Endothelial cell of umbilical vein (primary cell): ENCODE measurements around the gene PTPRE. TPM values are rescaled to one million over a fixed set of nuclear protein-coding genes. Genes with fewer than 3 reads are reported as not detected.

ENCODE experiments used
- BruUV-seq: library from RNA; stranded (reverse); fragments of 400-500 nt; replicated peaks from 2 replicates; lab custom pipeline; 2021; lab: Mats Ljungman, UMichigan
- CTCF ChIA-PET: fragments of 300-600, 350-600 bp; sonication (Branson Sonifier 250); formaldehyde crosslinking; loops from one replicate; lab custom pipeline; 2021; ENCODE audit warnings: antibody characterized with exemption, inconsistent platforms; lab: Charles Lee
- POLR2A ChIA-PET: fragments of 300-600, 350-600 bp; sonication (Branson Sonifier 250); formaldehyde crosslinking; loops from one replicate; lab custom pipeline; 2021; ENCODE audit warnings: antibody characterized with exemption, inconsistent platforms; lab: Charles Lee
- DNase-seq: peaks from one replicate; pipeline ENCODE4 v3.0.0-alpha.2; 2011; ENCODE audit warnings: low read depth, low spot score
- FAIRE-seq: peaks from 2 replicates; lab custom pipeline; 2011; peaks lifted over from hg19 to GRCh38; lab: Jason Lieb, UNC
- H2AFZ ChIP-seq: 2 replicates; pipeline ENCODE4 v1.6.0; 2012; ENCODE audit warnings: low read depth, low read length, control low read depth, inconsistent platforms
- H3K27ac ChIP-seq: 2 replicates; pipeline ENCODE4 v1.5.1; 2011; ENCODE audit warnings: low read depth, mild to moderate bottlenecking, control low read depth, low read length, moderate library complexity; ENCODE audit not compliant: insufficient read depth
- H3K27me3 ChIP-seq, 2 experiments: 2 replicates each; pipeline versions ENCODE4 v1.6.0 to v1.6.1; 2011; ENCODE audit warnings: low read length in 2 of 2, mixed read lengths in 1 of 2; ENCODE audit not compliant: control insufficient read depth in 2 of 2, insufficient read depth in 2 of 2
- H3K36me3 ChIP-seq, 2 experiments: 2 replicates in 1 of 2; 3 replicates in 1 of 2; pipeline ENCODE4 v1.5.1; 2011; ENCODE audit warnings: low read length in 2 of 2, mild to moderate bottlenecking in 1 of 2, moderate library complexity in 1 of 2; ENCODE audit not compliant: control insufficient read depth in 2 of 2, insufficient read depth in 2 of 2; ENCODE audit errors: extremely low read depth in 1 of 2
- H3K4me1 ChIP-seq: 3 replicates; pipeline ENCODE4 v1.5.1; 2011; ENCODE audit warnings: mild to moderate bottlenecking, low read length; ENCODE audit not compliant: control insufficient read depth, insufficient read depth; ENCODE audit errors: extremely low read depth
- H3K4me2 ChIP-seq: 2 replicates; pipeline ENCODE4 v1.6.1; 2011; ENCODE audit warnings: low read length, control low read depth, mixed read lengths; ENCODE audit not compliant: insufficient read depth
- H3K4me3 ChIP-seq, 3 experiments: fragments of 200-600 bp in 1 of 3; sonication (generic), shearing (Covaris generic) in 1 of 3; replicated peaks in 1 of 3; 2 replicates each; pipeline ENCODE4 v1.5.1; 2011 to 2016; ENCODE audit warnings: control low read depth in 3 of 3, low read length in 3 of 3, mild to moderate bottlenecking in 2 of 3, inconsistent platforms in 1 of 3, low read depth in 1 of 3, moderate library complexity in 1 of 3; ENCODE audit not compliant: insufficient read depth in 1 of 3
- H3K79me2 ChIP-seq: 2 replicates; pipeline ENCODE4 v1.6.0; 2012; ENCODE audit warnings: low read length, inconsistent platforms; ENCODE audit not compliant: control insufficient read depth, insufficient read depth
- H3K9ac ChIP-seq: replicated peaks from 2 replicates; pipeline ENCODE3; 2011; ENCODE audit warnings: low read length, control low read depth; ENCODE audit not compliant: insufficient read depth; ENCODE audit errors: extremely low read depth
- H3K9me1 ChIP-seq: replicated peaks from 3 replicates; pipeline ENCODE4 v1.6.0; 2011; ENCODE audit warnings: mild to moderate bottlenecking, low read length; ENCODE audit not compliant: control insufficient read depth, insufficient read depth; ENCODE audit errors: extremely low read depth
- H3K9me3 ChIP-seq: replicated peaks from 2 replicates; pipeline ENCODE4 v1.5.1; 2012; ENCODE audit warnings: low read length, inconsistent platforms; ENCODE audit not compliant: control insufficient read depth, insufficient read depth
- H4K20me1 ChIP-seq: replicated peaks from 2 replicates; pipeline ENCODE3; 2011; ENCODE audit warnings: mild to moderate bottlenecking, low read length; ENCODE audit not compliant: control insufficient read depth, insufficient read depth; ENCODE audit errors: extremely low read depth
- CTCF ChIP-seq, 2 donors: IDR thresholded peaks; 1 replicate in 1 of 2; 2 replicates in 1 of 2; pipeline ENCODE4 v1.5.1; 2011; ENCODE audit warnings: low read length in 2 of 2, mild to moderate bottlenecking in 2 of 2, moderate library complexity in 2 of 2, control low read depth in 1 of 2, inconsistent platforms in 1 of 2, low read depth in 1 of 2; ENCODE audit not compliant: insufficient read depth in 1 of 2; ENCODE audit errors: extremely low read depth in 1 of 2
- EZH2 ChIP-seq: IDR thresholded peaks from 2 replicates; pipeline ENCODE4 v1.6.1; 2012; ENCODE audit warnings: borderline replicate concordance, low read depth, mild to moderate bottlenecking, moderate library complexity, low read length, inconsistent platforms; ENCODE audit not compliant: severe bottlenecking
- FOS ChIP-seq: IDR thresholded peaks from 2 replicates; pipeline ENCODE4 v1.6.1; 2011; ENCODE audit warnings: mild to moderate bottlenecking, low read length, moderate library complexity, borderline replicate concordance; ENCODE audit not compliant: insufficient read depth
- GATA2 ChIP-seq: IDR thresholded peaks from 2 replicates; pipeline ENCODE4 v1.7.0; 2011; ENCODE audit warnings: low read depth, mild to moderate bottlenecking, moderate library complexity, mixed read lengths, low read length; ENCODE audit not compliant: insufficient read length, insufficient read depth
- JUN ChIP-seq: IDR thresholded peaks from 2 replicates; pipeline ENCODE4 v1.6.1; 2011; ENCODE audit warnings: borderline replicate concordance, low read depth; ENCODE audit not compliant: insufficient read length, insufficient read depth
- MAX ChIP-seq: IDR thresholded peaks from 2 replicates; pipeline ENCODE4 v1.6.1; 2011; ENCODE audit not compliant: insufficient read depth, insufficient read length
- MYC ChIP-seq: IDR thresholded peaks from one replicate; pipeline ENCODE4 v1.6.1; 2011; ENCODE audit warnings: mild to moderate bottlenecking, low read depth, low read length
- POLR2A ChIP-seq: IDR thresholded peaks from 2 replicates; pipeline ENCODE4 v1.6.1; 2012; ENCODE audit warnings: low read depth, mild to moderate bottlenecking, control low read depth, low read length
- POLR2AphosphoS5 ChIP-seq: IDR thresholded peaks from 2 replicates; pipeline ENCODE4 v1.6.1; 2012; ENCODE audit warnings: low read depth, mild to moderate bottlenecking, control low read depth, low read length, moderate library complexity; ENCODE audit not compliant: insufficient read depth
- dilution Hi-C: fragments of 300-500 bp; cut with MboI; formaldehyde crosslinking; loops from one replicate; pipeline ENCODE4 v1.15.0; 2019; ENCODE audit warnings: low sequenced_read_pairs; ENCODE audit not compliant: extremely low pct_ligation_motif_present
- intact Hi-C: fragments of 100-400 bp; cut with micrococcal nuclease; formaldehyde crosslinking; loops from one replicate; pipeline ENCODE4 v1.10.0; 2022
- polyA plus RNA-seq, 4 experiments: library from polyadenylated mRNA; depleted of rRNA in 3 of 4; stranded (reverse) in 3 of 4; unstranded in 1 of 4; fragments of >200 nt; gene quantifications; 2 replicates each; pipeline versions ENCODE4 v1.2.1 to v1.2.3, GENCODE V29; 2011 to 2012; ENCODE audit warnings: missing spikeins in 1 of 4
- total RNA-seq: library from RNA; stranded (reverse); gene quantifications from 2 replicates; pipeline ENCODE4 v1.2.3, GENCODE V29; 2021

PTPRE gene
- total and polyA plus RNA-seq, 2 donors (not counting 3 experiments of a cell fraction or from before 2014, with no cell fraction given), result 37.3 to 116 TPM

- no peak overlapping the region for H3K4me2 ChIP-seq
- no peaks in the 10 kb centered on the region for H3K4me1 ChIP-seq
- DNase-seq (no peak), FAIRE-seq (no peak)
- ChIA-PET CTCF (interaction anchor here (0.7 kb wide), 1 partner anchor 17 kb away, joined by 3 read pairs; no protein-coding TSS in a partner anchor), POLR2A (no interaction called here)
- no peak overlapping the region for H3K27ac ChIP-seq
- peaks cover 9% of the 10 kb centered on the region for H3K79me2 ChIP-seq
- H2AFZ ChIP-seq, result no peak overlapping the region
- no peaks in the 10 kb centered on the region for H3K9me1 ChIP-seq
- H3K27me3 ChIP-seq, result no peaks in the 10 kb centered on the region
- H3K9me3 ChIP-seq, result no peaks in the 10 kb centered on the region
- H3K9ac ChIP-seq, result no peak overlapping the region
- BruUV-seq, result no TSS peak
- TF ChIP-seq JUN, result no peak
- H3K36me3 ChIP-seq, result peaks cover 0 to 16% of the 10 kb centered on the region in 2 experiments
- H4K20me1 ChIP-seq, result no peaks in the 10 kb centered on the region
- dilution Hi-C loops, result no loop called here
- intact Hi-C loops, result no loop called here
- H3K4me3 ChIP-seq, result no peak overlapping the region
Observed at GRCh38 chr10:128095027-128095752, 188.3 kb downstream of the PTPRE start.

- Histone ChIP-seq H3K4me2 (no peak overlapping the region), H3K9ac (no peak overlapping the region), H3K4me3 (no peak overlapping the region), H3K27ac (no peak overlapping the region), H3K4me1 (no peaks in the 10 kb centered on the region), H4K20me1 (no peaks in the 10 kb centered on the region), H3K79me2 (peaks cover 12% of the 10 kb centered on the region), H3K36me3 (peaks cover 0 to 17% of the 10 kb centered on the region in 2 experiments), H2AFZ (no peak overlapping the region), H3K27me3 (no peaks in the 10 kb centered on the region), H3K9me3 (no peaks in the 10 kb centered on the region), H3K9me1 (no peaks in the 10 kb centered on the region)
- BruUV-seq, result no TSS peak
- TF ChIP-seq JUN (no peak), MAX (no peak), GATA2 (no peak), EZH2 (no peak), POLR2A (peak; percentile 20), POLR2AphosphoS5 (peak; percentile 23), MYC (no peak), CTCF (IDR thresholded peaks at IDR 0.05; ENCODE audit: extremely low read depth in 1 of 2, insufficient read depth in 1 of 2, low read depth in 1 of 2, low read length in 2 of 2) (no peak), FOS (no peak)
- dilution Hi-C loops (no loop called here), intact Hi-C loops (no loop called here)
- no peak for FAIRE-seq
- DNase-seq, result no peak
- ChIA-PET POLR2A (no interaction called here), CTCF (interaction anchor here (1.2 kb wide), 1 partner anchor 18 kb away, joined by 4 read pairs; no protein-coding TSS in a partner anchor)
Observed at GRCh38 chr10:128095753-128096469, 189.0 kb downstream of the PTPRE start.
